ENCODE data around the gene ARF4. TPM values are rescaled to one million over a fixed set of nuclear protein-coding genes. Genes with fewer than 3 reads are reported as not detected.

The ARF4 gene
- total RNA-seq, 5 donors from 2014 or later (not counting 1 experiment from before 2014, with no cell fraction given): 44.7 to 71.5 (median 47.3) TPM

DNA sequence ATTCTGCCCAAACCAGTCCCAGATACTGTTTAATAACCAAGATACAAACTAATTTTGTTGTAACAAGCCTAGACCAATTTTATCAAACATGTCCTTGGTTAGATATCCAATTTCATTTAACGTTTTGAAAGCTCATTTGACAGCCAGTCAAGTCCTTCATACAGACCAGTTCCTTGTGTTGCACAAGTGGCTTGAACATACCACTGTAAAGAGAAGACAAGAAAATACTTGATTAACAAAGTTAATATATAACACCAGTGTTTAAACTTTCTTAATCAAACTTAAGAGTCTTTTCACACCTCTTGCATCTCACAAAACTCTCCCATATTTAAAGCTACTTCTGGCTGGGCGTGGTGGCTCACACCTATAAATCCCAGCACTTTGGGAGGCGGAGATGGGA is 25.0 kb downstream of the ARF4 start:
- H3K27me3 ChIP-seq (replicated peaks in 1 of 2; ENCODE audit: control insufficient read depth in 2 of 2, extremely low read depth in 1 of 2, insufficient read depth in 2 of 2, low read length in 1 of 2): no peaks in the 10 kb centered on the region
- CTCF ChIA-PET: interaction anchor here (0.6 to 1.0 kb wide), 2 partner anchors 24 to 121 kb away, joined by 3 to 4 read pairs; partner anchors contain the start of gene DENND6A (in 1 of the 2)
- no peak overlapping the region for H3K4me3 Mint-ChIP-seq
- H3K4me1 ChIP-seq (ENCODE audit: control insufficient read depth in 1 of 2, extremely low read depth in 1 of 2, insufficient read depth in 2 of 2, low read length in 2 of 2): no peaks in the 10 kb centered on the region
- H3K36me3 ChIP-seq (ENCODE audit: control insufficient read depth in 2 of 2, extremely low read depth in 1 of 2, insufficient read depth in 1 of 2, low read length in 1 of 2): peaks cover 6 to 47% of the 10 kb centered on the region in 2 donors
- no CpG with 5 or more reads among the region's 3 CpGs for WGBS (ENCODE audit: insufficient coverage)
- H3K27ac Mint-ChIP-seq: no peak overlapping the region
- no peak for DNase-seq
- no peaks in the 10 kb centered on the region for H3K27me3 Mint-ChIP-seq
- H3K36me3 Mint-ChIP-seq: peaks cover 33% of the 10 kb centered on the region
- no peak for ATAC-seq (replicated peaks in 1 of 4)
- peaks cover 13 to 17% (median 13%) of the 10 kb centered on the region in 3 donors for H3K4me1 Mint-ChIP-seq
- no peak overlapping the region for H3K4me3 ChIP-seq (ENCODE audit: control insufficient read depth in 1 of 2, extremely low read depth in 1 of 2, low read length in 1 of 2)
- no peaks in the 10 kb centered on the region for H3K9me3 ChIP-seq
- H3K27ac ChIP-seq (ENCODE audit: low read length): no peak overlapping the region
- no peaks in the 10 kb centered on the region for H3K9me3 Mint-ChIP-seq
- POLR2A ChIA-PET: no interaction called here

DNA sequence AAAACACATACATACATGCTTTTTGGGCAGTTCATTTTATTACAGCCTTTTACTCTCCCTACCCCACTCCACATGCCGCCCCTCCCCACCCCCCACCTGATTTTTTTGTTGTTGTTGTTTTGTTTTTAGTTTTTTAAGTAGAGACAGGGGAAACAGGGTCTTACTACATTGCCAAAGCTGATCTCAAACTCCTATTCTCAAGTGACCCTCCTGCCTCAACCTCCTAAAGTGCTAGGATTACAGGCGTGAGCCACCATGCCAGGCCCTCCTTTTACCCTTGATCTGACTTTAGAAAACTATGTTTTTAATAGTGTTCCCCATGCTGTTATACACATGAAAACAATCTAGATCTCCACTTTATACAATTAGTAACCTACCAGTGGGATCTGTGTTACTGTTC is 26.3 kb downstream of the ARF4 start:
- H3K4me1 ChIP-seq (ENCODE audit: control insufficient read depth in 1 of 2, extremely low read depth in 1 of 2, insufficient read depth in 2 of 2, low read length in 2 of 2): no peaks in the 10 kb centered on the region
- no peaks in the 10 kb centered on the region for H3K27me3 ChIP-seq (replicated peaks in 1 of 2; ENCODE audit: control insufficient read depth in 2 of 2, extremely low read depth in 1 of 2, insufficient read depth in 2 of 2, low read length in 1 of 2)
- peaks cover 5 to 12% (median 7%) of the 10 kb centered on the region in 3 donors for H3K4me1 Mint-ChIP-seq
- no peak overlapping the region for H3K4me3 ChIP-seq (ENCODE audit: control insufficient read depth in 1 of 2, extremely low read depth in 1 of 2, low read length in 1 of 2)
- no peaks in the 10 kb centered on the region for H3K9me3 Mint-ChIP-seq
- peaks cover 29% of the 10 kb centered on the region for H3K36me3 Mint-ChIP-seq
- ChIA-PET CTCF (interaction anchor here in 1 of 2 donors (1.0 kb wide), 1 partner anchor 174 kb away, joined by 5 read pairs; no protein-coding TSS in a partner anchor), POLR2A (interaction anchor here in 1 of 2 donors (0.6 kb wide), 1 partner anchor 11 kb away, joined by 5 read pairs; no protein-coding TSS in a partner anchor)
- WGBS (ENCODE audit: insufficient coverage): no CpG with 5 or more reads among the region's 2 CpGs
- no peaks in the 10 kb centered on the region for H3K27me3 Mint-ChIP-seq
- peaks cover 3 to 48% of the 10 kb centered on the region in 2 donors for H3K36me3 ChIP-seq (ENCODE audit: control insufficient read depth in 2 of 2, extremely low read depth in 1 of 2, insufficient read depth in 1 of 2, low read length in 1 of 2)
- peak overlapping the region; percentile 47 to 50 for H3K27ac Mint-ChIP-seq
- H3K4me3 Mint-ChIP-seq: no peak overlapping the region
- no peaks in the 10 kb centered on the region for H3K9me3 ChIP-seq
- DNase-seq: no peak
- no peak overlapping the region for H3K27ac ChIP-seq (ENCODE audit: low read length)
- ATAC-seq (replicated peaks in 1 of 4): no peak

DNA sequence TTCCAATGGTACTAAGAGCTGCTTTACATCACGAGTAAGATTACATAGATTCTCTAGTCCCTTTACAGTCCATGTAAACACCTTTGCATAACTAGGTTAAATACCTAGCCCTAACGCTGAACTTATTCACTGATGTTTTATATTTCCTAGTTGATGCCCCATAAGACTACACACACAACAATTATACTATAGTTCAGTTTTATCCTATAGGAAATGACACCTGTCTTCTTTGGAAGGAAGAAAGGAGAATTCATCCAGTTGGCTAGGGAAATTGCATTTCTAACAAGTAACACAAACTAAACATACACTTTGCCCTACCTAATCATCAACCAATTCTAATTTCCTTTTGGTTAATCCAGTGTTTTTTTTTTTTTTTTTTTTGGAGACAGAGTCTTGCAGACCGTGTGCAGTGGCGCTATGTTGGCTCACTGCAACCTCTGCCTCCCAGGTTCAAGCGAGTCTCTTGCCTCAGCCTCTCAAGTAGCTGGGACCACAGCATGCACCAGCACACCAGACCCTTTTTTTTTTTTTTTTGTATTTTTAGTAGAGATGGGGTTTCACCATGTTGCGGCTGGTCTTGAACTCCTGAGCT is 27.2 kb downstream of the ARF4 start:
- ChIA-PET POLR2A (interaction anchor here (0.6 to 0.7 kb wide), 7 partner anchors 9 to 91 kb away, joined by 3 to 10 read pairs (median 5); no protein-coding TSS in a partner anchor), CTCF (interaction anchor here in 1 of 2 donors (0.6 to 1.0 kb wide), 3 partner anchors 9 to 175 kb away, joined by 4 to 5 read pairs (median 5); no protein-coding TSS in a partner anchor)
- peak in 1 of 4 experiments; percentile 12 for ATAC-seq (replicated peaks in 1 of 4)
- peaks cover 22% of the 10 kb centered on the region for H3K36me3 Mint-ChIP-seq
- Histone ChIP-seq H3K27me3 (replicated peaks in 1 of 2; ENCODE audit: control insufficient read depth in 2 of 2, extremely low read depth in 1 of 2, insufficient read depth in 2 of 2, low read length in 1 of 2) (no peaks in the 10 kb centered on the region), H3K36me3 (ENCODE audit: control insufficient read depth in 2 of 2, extremely low read depth in 1 of 2, insufficient read depth in 1 of 2, low read length in 1 of 2) (peaks cover 3 to 44% of the 10 kb centered on the region in 2 donors), H3K9me3 (no peaks in the 10 kb centered on the region), H3K4me3 (ENCODE audit: control insufficient read depth in 1 of 2, extremely low read depth in 1 of 2, low read length in 1 of 2) (no peak overlapping the region), H3K27ac (ENCODE audit: low read length) (no peak overlapping the region), H3K4me1 (ENCODE audit: control insufficient read depth in 1 of 2, extremely low read depth in 1 of 2, insufficient read depth in 2 of 2, low read length in 2 of 2) (no peaks in the 10 kb centered on the region)
- no peaks in the 10 kb centered on the region for H3K27me3 Mint-ChIP-seq
- peaks cover 0 to 8% (median 7%) of the 10 kb centered on the region in 3 donors for H3K4me1 Mint-ChIP-seq
- no peak for DNase-seq
- no peak overlapping the region for H3K27ac Mint-ChIP-seq
- H3K4me3 Mint-ChIP-seq: no peak overlapping the region
- H3K9me3 Mint-ChIP-seq: no peaks in the 10 kb centered on the region
- no CpG with 5 or more reads among the region's 6 CpGs for WGBS (ENCODE audit: insufficient coverage)

DNA sequence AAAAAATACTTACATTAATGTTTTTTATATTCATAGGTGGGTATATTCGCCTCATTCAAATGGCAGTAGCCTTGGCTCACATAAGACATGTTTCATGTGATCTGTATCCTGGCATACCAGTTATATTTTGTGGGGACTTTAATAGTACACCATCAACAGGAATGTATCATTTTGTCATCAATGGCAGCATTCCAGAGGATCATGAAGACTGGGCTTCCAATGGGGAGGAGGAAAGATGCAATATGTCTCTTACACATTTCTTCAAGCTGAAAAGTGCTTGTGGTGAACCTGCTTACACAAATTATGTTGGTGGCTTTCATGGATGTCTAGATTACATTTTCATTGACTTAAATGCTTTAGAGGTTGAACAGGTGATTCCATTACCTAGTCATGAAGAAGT is 37.6 kb downstream of the ARF4 start:
- Histone ChIP-seq H3K9me3 (no peaks in the 10 kb centered on the region), H3K4me3 (ENCODE audit: control insufficient read depth in 1 of 2, extremely low read depth in 1 of 2, low read length in 1 of 2) (no peak overlapping the region), H3K27ac (ENCODE audit: low read length) (no peak overlapping the region), H3K36me3 (ENCODE audit: control insufficient read depth in 2 of 2, extremely low read depth in 1 of 2, insufficient read depth in 1 of 2, low read length in 1 of 2) (peaks cover 0 to 22% of the 10 kb centered on the region in 2 donors), H3K27me3 (replicated peaks in 1 of 2; ENCODE audit: control insufficient read depth in 2 of 2, extremely low read depth in 1 of 2, insufficient read depth in 2 of 2, low read length in 1 of 2) (no peaks in the 10 kb centered on the region), H3K4me1 (ENCODE audit: control insufficient read depth in 1 of 2, extremely low read depth in 1 of 2, insufficient read depth in 2 of 2, low read length in 2 of 2) (peaks cover 18 to 36% of the 10 kb centered on the region in 2 experiments)
- peak overlapping the region in 2 of 3 donors; percentile 46 to 87 for H3K4me3 Mint-ChIP-seq
- DNase-seq: no peak
- H3K36me3 Mint-ChIP-seq: peaks cover 23% of the 10 kb centered on the region
- H3K4me1 Mint-ChIP-seq: peaks cover 53 to 56% (median 56%) of the 10 kb centered on the region in 3 donors
- no peaks in the 10 kb centered on the region for H3K27me3 Mint-ChIP-seq
- H3K9me3 Mint-ChIP-seq: no peaks in the 10 kb centered on the region
- H3K27ac Mint-ChIP-seq: peak overlapping the region in 1 of 2 donors; percentile 34
- CTCF ChIA-PET: no interaction called here
- no CpG with 5 or more reads among the region's 1 CpG for WGBS (ENCODE audit: insufficient coverage)
- POLR2A ChIA-PET: no interaction called here
- no peak for ATAC-seq (replicated peaks in 1 of 4)

DNA sequence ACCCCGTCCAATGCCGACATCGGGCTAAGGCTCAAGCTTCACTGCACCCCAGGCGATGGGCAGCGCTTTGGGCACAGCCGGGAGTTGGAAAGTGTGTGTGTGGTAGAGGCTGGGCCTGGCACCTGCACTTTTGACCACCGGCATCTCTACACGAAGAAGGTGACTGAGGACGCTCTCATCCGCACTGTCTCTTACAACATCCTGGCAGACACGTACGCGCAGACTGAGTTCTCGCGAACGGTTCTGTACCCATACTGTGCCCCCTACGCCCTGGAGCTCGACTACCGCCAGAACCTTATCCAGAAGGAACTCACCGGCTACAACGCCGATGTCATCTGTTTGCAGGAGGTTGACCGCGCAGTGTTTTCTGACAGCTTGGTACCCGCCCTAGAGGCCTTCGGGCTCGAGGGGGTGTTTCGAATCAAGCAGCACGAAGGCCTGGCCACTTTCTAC is 40.0 kb downstream of the ARF4 start:
- peak overlapping the region; percentile 99 for H3K27ac Mint-ChIP-seq
- peak; percentile 38 to 44 (median 42) for ATAC-seq (replicated peaks in 1 of 4)
- ChIA-PET POLR2A (interaction anchor here (0.6 to 5.4 kb wide), 5 partner anchors 9 to 270 kb away, joined by 3 to 47 read pairs (median 5); partner anchors contain the start of gene ARF4 (in 1 of the 2)), CTCF (interaction anchor here in 1 of 2 donors (1.4 to 2.5 kb wide), 2 partner anchors 24 to 40 kb away, joined by 3 to 6 read pairs; partner anchors contain the start of gene ARF4)
- H3K4me1 Mint-ChIP-seq: peaks cover 49 to 53% (median 50%) of the 10 kb centered on the region in 3 donors
- Histone ChIP-seq H3K27ac (ENCODE audit: low read length) (peak overlapping the region; percentile 87), H3K36me3 (ENCODE audit: control insufficient read depth in 2 of 2, extremely low read depth in 1 of 2, insufficient read depth in 1 of 2, low read length in 1 of 2) (peaks cover 0 to 10% of the 10 kb centered on the region in 2 donors), H3K4me3 (ENCODE audit: control insufficient read depth in 1 of 2, extremely low read depth in 1 of 2, low read length in 1 of 2) (peak overlapping the region; percentile 90 to 97), H3K4me1 (ENCODE audit: control insufficient read depth in 1 of 2, extremely low read depth in 1 of 2, insufficient read depth in 2 of 2, low read length in 2 of 2) (peaks cover 18 to 36% of the 10 kb centered on the region in 2 experiments), H3K27me3 (replicated peaks in 1 of 2; ENCODE audit: control insufficient read depth in 2 of 2, extremely low read depth in 1 of 2, insufficient read depth in 2 of 2, low read length in 1 of 2) (no peaks in the 10 kb centered on the region), H3K9me3 (no peaks in the 10 kb centered on the region)
- peaks cover 16% of the 10 kb centered on the region for H3K36me3 Mint-ChIP-seq
- peak overlapping the region; percentile 86 to 90 (median 87) for H3K4me3 Mint-ChIP-seq
- under 1% methylated on average over 24 of the region's 29 CpGs for WGBS (ENCODE audit: insufficient coverage)
- no peaks in the 10 kb centered on the region for H3K9me3 Mint-ChIP-seq
- no peaks in the 10 kb centered on the region for H3K27me3 Mint-ChIP-seq
- peak in 33 of 35 experiments; percentile 7 to 55 (median 25) for DNase-seq

DNA sequence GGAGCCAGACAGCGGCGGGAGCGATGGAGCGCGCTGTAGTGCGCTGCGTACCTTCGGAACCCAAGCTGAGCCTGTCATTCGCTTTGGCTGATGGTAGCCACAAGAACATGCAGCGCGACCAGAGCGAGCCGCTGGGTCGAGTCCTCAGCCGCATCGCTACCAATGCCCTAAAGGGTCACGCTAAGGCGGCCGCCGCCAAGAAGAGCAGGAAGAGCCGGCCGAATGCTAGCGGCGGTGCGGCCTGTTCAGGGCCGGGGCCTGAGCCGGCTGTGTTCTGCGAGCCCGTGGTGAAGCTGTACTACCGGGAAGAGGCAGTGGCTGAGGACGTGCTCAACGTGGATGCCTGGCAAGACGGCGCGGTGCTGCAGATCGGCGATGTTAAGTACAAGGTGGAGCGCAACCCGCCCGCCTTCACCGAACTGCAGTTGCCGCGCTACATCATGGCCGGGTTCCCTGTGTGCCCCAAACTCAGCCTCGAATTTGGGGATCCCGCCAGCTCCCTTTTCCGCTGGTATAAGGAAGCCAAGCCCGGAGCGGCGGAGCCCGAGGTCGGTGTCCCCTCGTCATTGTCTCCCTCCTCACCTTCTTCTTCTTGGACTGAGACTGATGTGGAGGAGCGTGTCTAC is 40.6 kb downstream of the ARF4 start:
- H3K9me3 Mint-ChIP-seq: no peaks in the 10 kb centered on the region
- peak overlapping the region; percentile 90 to 97 for H3K4me3 ChIP-seq (ENCODE audit: control insufficient read depth in 1 of 2, extremely low read depth in 1 of 2, low read length in 1 of 2)
- peak overlapping the region; percentile 86 to 90 (median 87) for H3K4me3 Mint-ChIP-seq
- DNase-seq (peak in 27 of 35 experiments; percentile 4 to 54 (median 16)), ATAC-seq (replicated peaks in 1 of 4) (peak; percentile 44 to 59 (median 48))
- H3K27ac Mint-ChIP-seq: peak overlapping the region; percentile 99
- peaks cover 18 to 36% of the 10 kb centered on the region in 2 experiments for H3K4me1 ChIP-seq (ENCODE audit: control insufficient read depth in 1 of 2, extremely low read depth in 1 of 2, insufficient read depth in 2 of 2, low read length in 2 of 2)
- H3K36me3 ChIP-seq (ENCODE audit: control insufficient read depth in 2 of 2, extremely low read depth in 1 of 2, insufficient read depth in 1 of 2, low read length in 1 of 2): peaks cover 0 to 10% of the 10 kb centered on the region in 2 donors
- peaks cover 16% of the 10 kb centered on the region for H3K36me3 Mint-ChIP-seq
- H3K4me1 Mint-ChIP-seq: peaks cover 45 to 53% (median 49%) of the 10 kb centered on the region in 3 donors
- peak overlapping the region; percentile 87 for H3K27ac ChIP-seq (ENCODE audit: low read length)
- ChIA-PET CTCF (interaction anchor here (0.5 to 2.5 kb wide), 6 partner anchors 11 to 308 kb away, joined by 3 to 6 read pairs (median 3); partner anchors contain the start of gene ARF4 (in 1 of the 2)), POLR2A (interaction anchor here (0.6 to 5.4 kb wide), 8 partner anchors 9 to 874 kb away, joined by 3 to 47 read pairs (median 5); partner anchors contain the start of genes ARF4 (in 1 of the 2) and TASOR (in 1 of the 2))
- H3K27me3 ChIP-seq (replicated peaks in 1 of 2; ENCODE audit: control insufficient read depth in 2 of 2, extremely low read depth in 1 of 2, insufficient read depth in 2 of 2, low read length in 1 of 2): no peaks in the 10 kb centered on the region
- WGBS (ENCODE audit: insufficient coverage): under 1% methylated on average over 47 of the region's 54 CpGs
- H3K27me3 Mint-ChIP-seq: no peaks in the 10 kb centered on the region
- H3K9me3 ChIP-seq: no peaks in the 10 kb centered on the region
